OCI-LY7 (cell line): ENCODE data around the gene ARHGAP29. TPM values are rescaled to one million over a fixed set of nuclear protein-coding genes. Genes with fewer than 3 reads are reported as not detected.

Experiments
- BruUV-seq: library from RNA; stranded (reverse); fragments of 400-500 nt; replicated peaks from 2 replicates; lab custom pipeline; 2021; lab: Mats Ljungman, UMichigan
- CTCF ChIA-PET: fragments of 300-600 bp; sonication (Branson Sonifier 250); formaldehyde crosslinking; loops from one replicate; lab custom pipeline; 2022; ENCODE audit warnings: antibody characterized with exemption; ENCODE audit not compliant: unreplicated experiment; lab: Charles Lee
- POLR2A ChIA-PET: fragments of 300-600 bp; sonication (Branson Sonifier 250); formaldehyde crosslinking; loops from one replicate; lab custom pipeline; 2022; ENCODE audit warnings: antibody characterized with exemption; lab: Charles Lee
- DNase-seq: peaks from one replicate; pipeline ENCODE4 v3.0.0-alpha.2; 2015; ENCODE audit warnings: low spot score
- H2AFZ ChIP-seq: fragments of 200-600 bp; sonication (generic), shearing (Covaris generic); 2 replicates; pipeline ENCODE4 v1.6.1; 2014; ENCODE audit warnings: mild to moderate bottlenecking, antibody characterized with exemption, low read length, moderate library complexity
- H3K27ac ChIP-seq: fragments of 200-600 bp; sonication (generic); 2 replicates; pipeline ENCODE4 v1.5.1; 2014; ENCODE audit warnings: mixed run types, low read depth, mild to moderate bottlenecking, moderate library complexity, low read length, inconsistent platforms; ENCODE audit not compliant: poor library complexity, severe bottlenecking
- H3K36me3 ChIP-seq: fragments of 200-600 bp; sonication (generic); 2 replicates; pipeline ENCODE4 v1.6.1; 2014; ENCODE audit warnings: mild to moderate bottlenecking, antibody characterized with exemption, low read length, moderate library complexity, mixed read lengths; ENCODE audit not compliant: insufficient read depth
- H3K4me1 ChIP-seq: fragments of 200-600 bp; sonication (generic); 2 replicates; pipeline ENCODE4 v1.5.1; 2014; ENCODE audit warnings: mild to moderate bottlenecking, low read length; ENCODE audit not compliant: insufficient read depth, poor library complexity, severe bottlenecking
- H3K4me2 ChIP-seq: fragments of 200-600 bp; sonication (generic); 2 replicates; pipeline ENCODE4 v1.6.1; 2014; ENCODE audit warnings: mild to moderate bottlenecking, low read length
- H3K4me3 ChIP-seq: fragments of 200-600 bp; sonication (generic); 2 replicates; pipeline ENCODE4 v1.5.1; 2014; ENCODE audit warnings: mild to moderate bottlenecking, low read depth, low read length; ENCODE audit not compliant: poor library complexity, severe bottlenecking
- H3K79me2 ChIP-seq: fragments of 200-600 bp; sonication (generic); 2 replicates; pipeline ENCODE4 v1.6.1; 2016; ENCODE audit warnings: low read depth, mild to moderate bottlenecking, low read length, moderate library complexity, mixed read lengths; ENCODE audit not compliant: insufficient read depth
- H3K9me2 ChIP-seq: fragments of 200-600 bp; sonication (generic); 2 replicates; pipeline ENCODE4 v1.6.1; 2016; ENCODE audit warnings: mild to moderate bottlenecking, low read length, mixed read lengths; ENCODE audit not compliant: insufficient read depth
- H3K9me3 ChIP-seq: fragments of 200-600 bp; sonication (generic); 2 replicates; pipeline ENCODE4 v1.6.1; 2014; ENCODE audit warnings: mild to moderate bottlenecking, mixed run types, low read length, mixed read lengths
- H4K20me1 ChIP-seq: fragments of 200-600 bp; sonication (generic); 2 replicates; pipeline ENCODE4 v1.6.1; 2014; ENCODE audit warnings: mild to moderate bottlenecking, antibody characterized with exemption, low read length, moderate library complexity, mixed read lengths; ENCODE audit not compliant: insufficient read depth
- EZH2phosphoT487 ChIP-seq: fragments of 200-600 bp; sonication (generic); IDR thresholded peaks from 2 replicates; pipeline ENCODE4 v1.6.1; 2018; ENCODE audit warnings: low read depth, borderline replicate concordance, mild to moderate bottlenecking, mixed run types, antibody characterized with exemption, low read length, moderate library complexity, mixed read lengths
- intact Hi-C: fragments of 100-400 bp; cut with micrococcal nuclease; formaldehyde crosslinking; loops from one replicate; pipeline ENCODE4 v1.10.0; 2022; ENCODE audit not compliant: unreplicated experiment
- total RNA-seq, 2 experiments: library from RNA; depleted of rRNA in 1 of 2; stranded (reverse); fragments of >200 nt in 1 of 2; shearing (Covaris generic) in 1 of 2; gene quantifications; 2 replicates each; pipeline ENCODE4 v1.2.3, GENCODE V29; 2014 to 2022
- TF ChIP-seq, protein P1 (sequence below): fragments of 200-600 bp; sonication (generic); conservative IDR thresholded peaks from 2 replicates; pipeline ENCODE4 v1.5.1; 2014; ENCODE audit warnings: mild to moderate bottlenecking, antibody characterized with exemption, low read length, moderate library complexity, mixed read lengths

ARHGAP29 gene
- total RNA-seq, 2 experiments from 2014 or later, result 0.06 TPM; not detected in 1

DNA sequence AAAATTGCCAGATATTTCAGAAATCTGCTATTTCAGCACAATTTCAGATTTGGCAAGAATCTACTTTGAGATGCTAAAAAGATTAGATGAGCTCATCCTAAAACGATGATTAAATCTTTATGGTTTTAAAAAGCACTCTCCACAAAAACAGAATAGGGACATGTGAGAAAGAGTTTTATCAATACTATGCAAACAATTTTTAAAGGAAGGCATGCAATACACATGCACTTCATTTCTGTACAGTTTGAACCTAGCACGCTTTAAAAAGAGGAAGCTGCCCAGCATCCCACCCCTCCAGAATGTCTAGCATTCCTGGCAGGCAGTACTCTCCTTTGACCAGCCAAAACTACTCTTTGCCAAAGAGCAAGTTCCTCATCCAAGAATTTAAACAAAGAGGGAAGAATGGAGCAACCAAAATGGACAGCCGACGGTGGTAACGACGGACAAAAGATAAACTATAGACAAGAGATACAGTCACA is 1.3 kb downstream of the ARHGAP29 start:
- H3K4me3 ChIP-seq, result no peak overlapping the region
- no peak overlapping the region for H2AFZ ChIP-seq
- intact Hi-C loops, result no loop called here
- ChIA-PET CTCF (no interaction called here), POLR2A (interaction anchor here (0.6 kb wide), 1 partner anchor 26 kb away, joined by 3 read pairs; no protein-coding TSS in a partner anchor)
- peaks cover 6% of the 10 kb centered on the region for H3K4me1 ChIP-seq
- no peak overlapping the region for H3K4me2 ChIP-seq
- TF ChIP-seq, protein P1, sequence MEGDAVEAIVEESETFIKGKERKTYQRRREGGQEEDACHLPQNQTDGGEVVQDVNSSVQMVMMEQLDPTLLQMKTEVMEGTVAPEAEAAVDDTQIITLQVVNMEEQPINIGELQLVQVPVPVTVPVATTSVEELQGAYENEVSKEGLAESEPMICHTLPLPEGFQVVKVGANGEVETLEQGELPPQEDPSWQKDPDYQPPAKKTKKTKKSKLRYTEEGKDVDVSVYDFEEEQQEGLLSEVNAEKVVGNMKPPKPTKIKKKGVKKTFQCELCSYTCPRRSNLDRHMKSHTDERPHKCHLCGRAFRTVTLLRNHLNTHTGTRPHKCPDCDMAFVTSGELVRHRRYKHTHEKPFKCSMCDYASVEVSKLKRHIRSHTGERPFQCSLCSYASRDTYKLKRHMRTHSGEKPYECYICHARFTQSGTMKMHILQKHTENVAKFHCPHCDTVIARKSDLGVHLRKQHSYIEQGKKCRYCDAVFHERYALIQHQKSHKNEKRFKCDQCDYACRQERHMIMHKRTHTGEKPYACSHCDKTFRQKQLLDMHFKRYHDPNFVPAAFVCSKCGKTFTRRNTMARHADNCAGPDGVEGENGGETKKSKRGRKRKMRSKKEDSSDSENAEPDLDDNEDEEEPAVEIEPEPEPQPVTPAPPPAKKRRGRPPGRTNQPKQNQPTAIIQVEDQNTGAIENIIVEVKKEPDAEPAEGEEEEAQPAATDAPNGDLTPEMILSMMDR, result no peak
- no peak for TF ChIP-seq EZH2phosphoT487
- H4K20me1 ChIP-seq, result no peaks in the 10 kb centered on the region
- no peaks in the 10 kb centered on the region for H3K79me2 ChIP-seq
- H3K36me3 ChIP-seq, result no peaks in the 10 kb centered on the region
- H3K9me3 ChIP-seq, result no peaks in the 10 kb centered on the region
- H3K27ac ChIP-seq, result no peak overlapping the region
- H3K9me2 ChIP-seq, result no peaks in the 10 kb centered on the region
- no TSS peak for BruUV-seq
- no peak for DNase-seq

DNA sequence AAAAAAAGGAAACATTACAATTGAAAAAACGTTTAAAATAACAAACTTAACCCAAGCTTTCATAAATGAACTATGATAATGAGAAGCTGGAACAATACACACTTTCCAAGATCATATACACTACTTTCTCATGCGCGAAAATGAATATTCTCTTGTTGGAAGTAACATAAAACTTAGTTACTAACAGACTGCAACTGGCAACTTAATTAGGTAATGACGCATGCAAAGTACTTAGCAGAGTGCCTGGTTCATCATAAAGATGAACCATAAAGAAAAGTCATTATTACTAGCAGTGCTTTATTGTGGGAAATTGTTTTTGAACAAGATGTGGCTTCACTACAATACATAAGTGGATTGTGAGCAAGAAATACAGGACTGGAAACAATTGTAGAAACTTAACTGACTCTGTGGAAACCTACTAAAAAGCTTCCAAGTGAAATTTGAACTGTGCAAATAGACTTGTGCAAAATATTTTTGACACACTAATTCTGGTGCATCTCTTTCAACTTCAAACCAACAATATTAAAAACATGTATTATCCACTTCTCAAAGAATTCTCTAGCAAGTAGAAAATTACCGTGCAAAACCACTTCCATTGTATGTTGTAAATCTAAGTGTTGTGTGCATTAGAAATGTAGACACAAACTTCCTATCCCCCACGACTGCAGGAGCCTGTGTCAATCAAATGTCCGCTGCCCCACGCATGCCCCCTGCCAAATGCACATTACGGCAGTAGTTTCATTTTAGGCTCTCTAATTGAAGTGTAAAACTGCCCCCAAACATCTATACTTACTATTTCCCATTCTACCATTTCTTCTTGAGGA is 2.0 kb downstream of the ARHGAP29 start:
- Histone ChIP-seq H4K20me1 (no peaks in the 10 kb centered on the region), H3K4me1 (peaks cover 6% of the 10 kb centered on the region), H2AFZ (no peak overlapping the region), H3K36me3 (no peaks in the 10 kb centered on the region), H3K4me3 (no peak overlapping the region), H3K79me2 (no peaks in the 10 kb centered on the region), H3K9me2 (no peaks in the 10 kb centered on the region), H3K4me2 (no peak overlapping the region), H3K9me3 (no peaks in the 10 kb centered on the region), H3K27ac (no peak overlapping the region)
- intact Hi-C loops, result no loop called here
- ChIA-PET CTCF (no interaction called here), POLR2A (interaction anchor here (0.7 kb wide), 1 partner anchor 16 kb away, joined by 3 read pairs; no protein-coding TSS in a partner anchor)
- no peak for TF ChIP-seq EZH2phosphoT487
- TF ChIP-seq, protein P1, result no peak
- no TSS peak for BruUV-seq
- no peak for DNase-seq

DNA sequence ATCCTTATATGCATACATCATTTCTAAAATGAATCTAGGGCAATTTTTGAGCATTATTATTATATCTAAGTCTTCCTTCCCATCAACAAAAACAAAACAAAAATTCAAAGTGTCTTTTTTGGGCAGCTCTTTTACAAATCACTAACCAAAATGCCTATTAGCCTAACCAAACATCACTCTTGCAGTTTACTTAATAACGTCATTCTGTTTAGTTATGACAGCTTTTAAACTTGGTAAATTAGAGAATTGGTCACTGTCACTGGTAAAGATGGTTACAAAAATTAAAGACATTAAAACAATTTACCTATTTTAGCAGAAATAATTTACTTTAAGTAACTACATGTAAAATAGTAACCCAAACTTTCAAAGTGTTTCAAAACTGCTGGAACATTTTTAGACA is 2.8 kb downstream of the ARHGAP29 start:
- Histone ChIP-seq H3K36me3 (no peaks in the 10 kb centered on the region), H3K9me3 (no peaks in the 10 kb centered on the region), H3K4me1 (peaks cover 6% of the 10 kb centered on the region), H2AFZ (no peak overlapping the region), H3K79me2 (no peaks in the 10 kb centered on the region), H3K4me3 (no peak overlapping the region), H3K27ac (no peak overlapping the region), H3K9me2 (no peaks in the 10 kb centered on the region), H3K4me2 (no peak overlapping the region), H4K20me1 (no peaks in the 10 kb centered on the region)
- intact Hi-C loops, result no loop called here
- TF ChIP-seq, protein P1, result no peak
- no peak for TF ChIP-seq EZH2phosphoT487
- DNase-seq, result no peak
- ChIA-PET CTCF (no interaction called here), POLR2A (interaction anchor here (0.7 kb wide), 1 partner anchor 17 kb away, joined by 3 read pairs; no protein-coding TSS in a partner anchor)
- BruUV-seq, result no TSS peak
